ENCODE measurements around the gene HMCN1.

The HMCN1 gene

GRCh38 chr1:185935360-185935759 is 201.2 kb downstream of the HMCN1 start:
- Histone ChIP-seq H3K4me3 (ENCODE audit: low read length) (no peak overlapping the region), H3K27ac (ENCODE audit: low read depth, low read length) (no peak overlapping the region), H3K27me3 (ENCODE audit: control insufficient read depth, low read length) (no peaks in the 10 kb centered on the region), H3K9me2 (replicated peaks; ENCODE audit: control insufficient read depth, low read length) (no peaks in the 10 kb centered on the region), H3K4me2 (ENCODE audit: low read length) (no peak overlapping the region), H3K9me3 (ENCODE audit: control insufficient read depth, insufficient read depth, low read length) (no peaks in the 10 kb centered on the region), H3K36me3 (ENCODE audit: control insufficient read depth, low read length) (no peaks in the 10 kb centered on the region), H3F3A (ENCODE audit: control insufficient read depth, insufficient read depth) (no peaks in the 10 kb centered on the region), H3K79me2 (ENCODE audit: control insufficient read depth, low read length) (no peaks in the 10 kb centered on the region), H3K4me1 (ENCODE audit: control insufficient read depth, low read length) (peaks cover 9% of the 10 kb centered on the region), H4K20me1 (ENCODE audit: control insufficient read depth, insufficient read depth, low read depth, low read length) (no peaks in the 10 kb centered on the region)
- TF ChIP-seq, protein P1, sequence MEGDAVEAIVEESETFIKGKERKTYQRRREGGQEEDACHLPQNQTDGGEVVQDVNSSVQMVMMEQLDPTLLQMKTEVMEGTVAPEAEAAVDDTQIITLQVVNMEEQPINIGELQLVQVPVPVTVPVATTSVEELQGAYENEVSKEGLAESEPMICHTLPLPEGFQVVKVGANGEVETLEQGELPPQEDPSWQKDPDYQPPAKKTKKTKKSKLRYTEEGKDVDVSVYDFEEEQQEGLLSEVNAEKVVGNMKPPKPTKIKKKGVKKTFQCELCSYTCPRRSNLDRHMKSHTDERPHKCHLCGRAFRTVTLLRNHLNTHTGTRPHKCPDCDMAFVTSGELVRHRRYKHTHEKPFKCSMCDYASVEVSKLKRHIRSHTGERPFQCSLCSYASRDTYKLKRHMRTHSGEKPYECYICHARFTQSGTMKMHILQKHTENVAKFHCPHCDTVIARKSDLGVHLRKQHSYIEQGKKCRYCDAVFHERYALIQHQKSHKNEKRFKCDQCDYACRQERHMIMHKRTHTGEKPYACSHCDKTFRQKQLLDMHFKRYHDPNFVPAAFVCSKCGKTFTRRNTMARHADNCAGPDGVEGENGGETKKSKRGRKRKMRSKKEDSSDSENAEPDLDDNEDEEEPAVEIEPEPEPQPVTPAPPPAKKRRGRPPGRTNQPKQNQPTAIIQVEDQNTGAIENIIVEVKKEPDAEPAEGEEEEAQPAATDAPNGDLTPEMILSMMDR (IDR thresholded peaks at IDR 0.05; ENCODE audit: low read depth, low read length, poor library complexity, severe bottlenecking) = no peak
- no peak for TF ChIP-seq EZH2phosphoT487 (IDR thresholded peaks at IDR 0.05; ENCODE audit: borderline replicate concordance, low read length)

DNA sequence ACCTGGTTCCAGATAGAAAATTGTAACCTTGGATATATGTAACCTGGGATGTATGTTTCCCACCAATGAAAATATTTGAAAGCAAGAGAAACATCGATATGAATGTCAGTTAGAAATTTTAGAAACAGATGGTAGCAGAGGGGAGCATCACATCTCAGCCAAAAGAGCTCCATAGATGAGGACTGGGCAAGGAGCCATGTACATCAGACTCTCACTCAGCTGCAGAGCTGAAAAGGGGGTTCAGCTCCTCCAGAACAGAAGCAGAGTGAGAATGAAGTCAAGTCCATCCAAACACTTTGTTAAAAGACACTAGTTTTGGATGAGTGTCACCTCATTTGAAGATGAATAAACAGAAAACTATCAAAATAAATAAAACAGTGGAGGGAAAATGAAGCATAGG is 202.4 kb downstream of the HMCN1 start:
- H3F3A ChIP-seq (ENCODE audit: control insufficient read depth, insufficient read depth) = no peaks in the 10 kb centered on the region
- peaks cover 2% of the 10 kb centered on the region for H3K4me1 ChIP-seq (ENCODE audit: control insufficient read depth, low read length)
- H3K27ac ChIP-seq (ENCODE audit: low read depth, low read length) = no peak overlapping the region
- no peaks in the 10 kb centered on the region for H3K36me3 ChIP-seq (ENCODE audit: control insufficient read depth, low read length)
- no peak overlapping the region for H3K4me2 ChIP-seq (ENCODE audit: low read length)
- H3K9me3 ChIP-seq (ENCODE audit: control insufficient read depth, insufficient read depth, low read length) = no peaks in the 10 kb centered on the region
- no peaks in the 10 kb centered on the region for H3K79me2 ChIP-seq (ENCODE audit: control insufficient read depth, low read length)
- H3K27me3 ChIP-seq (ENCODE audit: control insufficient read depth, low read length) = no peaks in the 10 kb centered on the region
- no peak overlapping the region for H3K4me3 ChIP-seq (ENCODE audit: low read length)
- H4K20me1 ChIP-seq (ENCODE audit: control insufficient read depth, insufficient read depth, low read depth, low read length) = no peaks in the 10 kb centered on the region
- H3K9me2 ChIP-seq (replicated peaks; ENCODE audit: control insufficient read depth, low read length) = no peaks in the 10 kb centered on the region
- TF ChIP-seq EZH2phosphoT487 (IDR thresholded peaks at IDR 0.05; ENCODE audit: borderline replicate concordance, low read length) = no peak
- TF ChIP-seq, protein P1 (IDR thresholded peaks at IDR 0.05; ENCODE audit: low read depth, low read length, poor library complexity, severe bottlenecking) = no peak

- Histone ChIP-seq H3K4me3 (ENCODE audit: low read length) (no peak overlapping the region), H3K27ac (ENCODE audit: low read depth, low read length) (no peak overlapping the region), H3K4me1 (ENCODE audit: control insufficient read depth, low read length) (no peaks in the 10 kb centered on the region), H3K4me2 (ENCODE audit: low read length) (no peak overlapping the region), H3F3A (ENCODE audit: control insufficient read depth, insufficient read depth) (no peaks in the 10 kb centered on the region), H4K20me1 (ENCODE audit: control insufficient read depth, insufficient read depth, low read depth, low read length) (no peaks in the 10 kb centered on the region), H3K27me3 (ENCODE audit: control insufficient read depth, low read length) (no peaks in the 10 kb centered on the region), H3K79me2 (ENCODE audit: control insufficient read depth, low read length) (no peaks in the 10 kb centered on the region), H3K9me3 (ENCODE audit: control insufficient read depth, insufficient read depth, low read length) (no peaks in the 10 kb centered on the region), H3K36me3 (ENCODE audit: control insufficient read depth, low read length) (no peaks in the 10 kb centered on the region), H3K9me2 (replicated peaks; ENCODE audit: control insufficient read depth, low read length) (no peaks in the 10 kb centered on the region; the same call in 1 of the 2 replicates)
- no peak for TF ChIP-seq EZH2phosphoT487 (IDR thresholded peaks at IDR 0.05; ENCODE audit: borderline replicate concordance, low read length)
Measured at GRCh38 chr1:185938396-185938795, 204.2 kb downstream of the HMCN1 start.

DNA sequence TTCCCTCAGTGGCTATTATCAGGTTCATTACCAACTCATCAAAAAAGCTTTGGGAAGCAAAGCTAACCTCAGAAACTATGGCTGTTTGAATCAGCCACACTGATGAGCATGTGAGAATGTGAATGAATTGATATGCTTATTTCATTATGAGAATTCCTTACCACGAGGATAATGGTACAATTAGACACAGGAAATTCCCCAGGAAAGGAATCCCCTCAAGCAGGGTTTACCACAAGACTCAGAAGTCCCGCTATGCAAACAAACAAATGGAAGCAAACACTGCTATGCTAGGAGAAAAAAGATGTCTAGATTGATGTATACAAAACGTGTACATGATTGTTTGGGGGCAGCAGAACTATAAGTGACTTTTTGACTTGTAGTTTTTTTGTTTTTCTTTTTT is 205.0 kb downstream of the HMCN1 start:
- no peaks in the 10 kb centered on the region for H3K9me3 ChIP-seq (ENCODE audit: control insufficient read depth, insufficient read depth, low read length)
- no peaks in the 10 kb centered on the region for H3F3A ChIP-seq (ENCODE audit: control insufficient read depth, insufficient read depth)
- no peak for TF ChIP-seq EZH2phosphoT487 (IDR thresholded peaks at IDR 0.05; ENCODE audit: borderline replicate concordance, low read length)
- TF ChIP-seq, protein P1 (IDR thresholded peaks at IDR 0.05; ENCODE audit: low read depth, low read length, poor library complexity, severe bottlenecking) = no peak
- H3K4me2 ChIP-seq (ENCODE audit: low read length) = no peak overlapping the region
- H3K4me1 ChIP-seq (ENCODE audit: control insufficient read depth, low read length) = no peaks in the 10 kb centered on the region
- no peaks in the 10 kb centered on the region; the same call in 1 of the 2 replicates for H3K9me2 ChIP-seq (replicated peaks; ENCODE audit: control insufficient read depth, low read length)
- H4K20me1 ChIP-seq (ENCODE audit: control insufficient read depth, insufficient read depth, low read depth, low read length) = no peaks in the 10 kb centered on the region
- no peaks in the 10 kb centered on the region for H3K36me3 ChIP-seq (ENCODE audit: control insufficient read depth, low read length)
- no peaks in the 10 kb centered on the region for H3K79me2 ChIP-seq (ENCODE audit: control insufficient read depth, low read length)
- H3K4me3 ChIP-seq (ENCODE audit: low read length) = no peak overlapping the region
- no peak overlapping the region for H3K27ac ChIP-seq (ENCODE audit: low read depth, low read length)
- H3K27me3 ChIP-seq (ENCODE audit: control insufficient read depth, low read length) = no peaks in the 10 kb centered on the region

Data from DOHH2 (cell line).